Aorta (tissue), 5 donors: ENCODE measurements around the gene KLK14. TPM values are rescaled to one million over a fixed set of nuclear protein-coding genes. Genes with fewer than 3 reads are reported as not detected.

Experiments used
- ATAC-seq: fragments of 200-7000 bp; cut with Tn5 transposase; one replicate; pipeline ENCODE4 v1.9.1; 2022; ENCODE audit warnings: moderate library complexity; ENCODE audit not compliant: low FRiP score
- DNase-seq, 2 donors: peaks; one replicate each; pipeline ENCODE4 v3.0.0-alpha.2; 2020
- H3K27ac ChIP-seq, 2 donors: one replicate each; pipeline ENCODE4 v1.5.1; 2013; ENCODE audit warnings: low read length in 2 of 2, mild to moderate bottlenecking in 2 of 2, moderate library complexity in 2 of 2, control low read depth in 1 of 2, inconsistent platforms in 1 of 2, low read depth in 1 of 2
- H3K27me3 ChIP-seq, 2 donors: one replicate each; pipeline ENCODE4 v1.6.1; 2013; ENCODE audit warnings: control low read depth in 1 of 2, low read length in 1 of 2, mild to moderate bottlenecking in 1 of 2, moderate library complexity in 1 of 2; ENCODE audit not compliant: insufficient read depth in 2 of 2, control insufficient read depth in 1 of 2
- H3K36me3 ChIP-seq, 2 donors: one replicate each; pipeline ENCODE4 v1.6.1; 2013; ENCODE audit warnings: control low read depth in 1 of 2, low read length in 1 of 2, mild to moderate bottlenecking in 1 of 2; ENCODE audit not compliant: insufficient read depth in 2 of 2, control insufficient read depth in 1 of 2
- H3K4me1 ChIP-seq, 2 donors: one replicate each; pipeline ENCODE4 v1.6.1; 2013; ENCODE audit warnings: low read length in 2 of 2, control low read depth in 1 of 2, mild to moderate bottlenecking in 1 of 2, moderate library complexity in 1 of 2; ENCODE audit not compliant: insufficient read depth in 2 of 2, control insufficient read depth in 1 of 2
- H3K4me3 ChIP-seq, 2 donors: one replicate each; pipeline ENCODE4 v1.5.1; 2013; ENCODE audit warnings: low read length in 2 of 2, control low read depth in 1 of 2, mild to moderate bottlenecking in 1 of 2
- H3K9me3 ChIP-seq: one replicate; pipeline ENCODE4 v1.6.1; 2013; ENCODE audit warnings: mild to moderate bottlenecking, low read length; ENCODE audit not compliant: control insufficient read depth
- WGBS, 2 donors: extraction: QIAGEN DNeasy Blood & Tissue Kit; methylation state at CpG; one replicate each; pipeline ENCODE4 v1.1.7; 2013; 5-methylcytosine and 5-hydroxymethylcytosine counted together
- intact Hi-C, 2 donors: fragments of 100-400 bp; cut with DNase I; formaldehyde crosslinking; loops; one replicate each; pipeline versions ENCODE4 v1.14.2 to v1.15.0; 2022
- polyA plus RNA-seq, 2 donors: library from polyadenylated mRNA; stranded (reverse); fragments of 200-250 nt; gene quantifications; one replicate each; pipeline ENCODE4 v1.2.3, GENCODE V29; 2013
- total RNA-seq, 2 donors: library from RNA; stranded (reverse); fragmentation: NEBNext Ultra II Directional; extraction: Animal tissue kit (Norgen Biotek cat#: 25700); gene quantifications; one replicate each; pipeline ENCODE4 v1.2.1, GENCODE V29; 2021
- donor health status: healthy with polysubstance abuse.
- donor health status: Bipolar disorder and iron deficiency.
- donor health status: DM: no; HTN: no; CAD: no.
- donor health status: DM: no; HTN: no; CAD: no.
- donor health status: DM: yes; HTN: yes; CAD: no.

The KLK14 gene
- total and polyA plus RNA-seq, 4 donors: 0.10 to 0.71 (median 0.57) TPM; not detected in 1

GRCh38 chr19:51102991-51103390, 20.3 kb upstream of the KLK14 start:
- Histone ChIP-seq H3K27me3 (no peaks in the 10 kb centered on the region), H3K4me1 (no peaks in the 10 kb centered on the region), H3K4me3 (no peak overlapping the region), H3K27ac (no peak overlapping the region), H3K36me3 (peaks cover 0 to 4% of the 10 kb centered on the region in 2 donors), H3K9me3 (no peaks in the 10 kb centered on the region)
- 93 to 94% methylated on average over 7 of the region's 7 CpGs for WGBS, 2 donors
- ATAC-seq (no peak), DNase-seq (no peak)
- intact Hi-C loops: no loop called here

- H3K36me3 ChIP-seq: peaks cover 0 to 4% of the 10 kb centered on the region in 2 donors
Observed at GRCh38 chr19:51101171-51101865, 18.6 kb upstream of the KLK14 start.

DNA sequence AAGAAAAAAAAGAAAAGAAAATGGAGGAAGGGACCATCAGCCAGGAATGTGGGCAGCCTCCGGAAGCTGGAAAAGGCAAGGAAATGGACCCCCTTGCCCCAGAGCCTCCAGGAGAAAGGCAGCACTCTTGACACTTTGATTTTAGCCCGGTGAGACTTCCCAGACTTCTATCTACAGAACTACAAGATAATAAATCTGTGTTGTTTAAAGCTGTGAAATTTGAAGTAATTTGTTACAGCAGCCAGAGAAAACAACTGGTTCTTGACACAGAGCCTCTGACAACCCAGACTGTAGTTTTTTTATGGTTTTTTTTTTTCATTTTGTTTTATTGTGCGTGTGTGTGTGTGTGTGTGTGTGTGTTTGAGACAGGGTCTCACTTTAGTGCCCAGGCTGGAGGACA, 17.9 kb upstream of the KLK14 start:
- H3K27me3 ChIP-seq: no peaks in the 10 kb centered on the region
- H3K27ac ChIP-seq: no peak overlapping the region
- H3K36me3 ChIP-seq: peaks cover 0 to 4% of the 10 kb centered on the region in 2 donors
- intact Hi-C loops: no loop called here
- no peak overlapping the region for H3K4me3 ChIP-seq
- ATAC-seq (no peak), DNase-seq (no peak)
- H3K4me1 ChIP-seq: no peaks in the 10 kb centered on the region
- WGBS, 2 donors: 8 to 15% methylated on average over 3 of the region's 3 CpGs
- H3K9me3 ChIP-seq: no peaks in the 10 kb centered on the region

More at GRCh38 chr19:51101171-51101865, 18.6 kb upstream of the KLK14 start:
- no peak for ATAC-seq
- no peak overlapping the region for H3K27ac ChIP-seq
- no peak overlapping the region for H3K4me3 ChIP-seq
- H3K27me3 ChIP-seq: no peaks in the 10 kb centered on the region
- no peaks in the 10 kb centered on the region for H3K4me1 ChIP-seq
- no peaks in the 10 kb centered on the region for H3K9me3 ChIP-seq
- DNase-seq: no peak
- WGBS, 2 donors: 79 to 89% methylated on average over 5 of the region's 5 CpGs
- intact Hi-C loops: no loop called here

- no peaks in the 10 kb centered on the region for H3K4me1 ChIP-seq
- H3K9me3 ChIP-seq: no peaks in the 10 kb centered on the region
- H3K27me3 ChIP-seq: no peaks in the 10 kb centered on the region
- H3K27ac ChIP-seq: no peak overlapping the region
- 61 to 66% methylated on average over 22 of the region's 22 CpGs for WGBS, 2 donors
- peaks cover 0 to 1% of the 10 kb centered on the region in 2 donors for H3K36me3 ChIP-seq
- intact Hi-C loops: no loop called here
- no peak overlapping the region for H3K4me3 ChIP-seq
- ATAC-seq (no peak), DNase-seq (no peak)
Observed at GRCh38 chr19:51099047-51099382, 16.3 kb upstream of the KLK14 start.

DNA sequence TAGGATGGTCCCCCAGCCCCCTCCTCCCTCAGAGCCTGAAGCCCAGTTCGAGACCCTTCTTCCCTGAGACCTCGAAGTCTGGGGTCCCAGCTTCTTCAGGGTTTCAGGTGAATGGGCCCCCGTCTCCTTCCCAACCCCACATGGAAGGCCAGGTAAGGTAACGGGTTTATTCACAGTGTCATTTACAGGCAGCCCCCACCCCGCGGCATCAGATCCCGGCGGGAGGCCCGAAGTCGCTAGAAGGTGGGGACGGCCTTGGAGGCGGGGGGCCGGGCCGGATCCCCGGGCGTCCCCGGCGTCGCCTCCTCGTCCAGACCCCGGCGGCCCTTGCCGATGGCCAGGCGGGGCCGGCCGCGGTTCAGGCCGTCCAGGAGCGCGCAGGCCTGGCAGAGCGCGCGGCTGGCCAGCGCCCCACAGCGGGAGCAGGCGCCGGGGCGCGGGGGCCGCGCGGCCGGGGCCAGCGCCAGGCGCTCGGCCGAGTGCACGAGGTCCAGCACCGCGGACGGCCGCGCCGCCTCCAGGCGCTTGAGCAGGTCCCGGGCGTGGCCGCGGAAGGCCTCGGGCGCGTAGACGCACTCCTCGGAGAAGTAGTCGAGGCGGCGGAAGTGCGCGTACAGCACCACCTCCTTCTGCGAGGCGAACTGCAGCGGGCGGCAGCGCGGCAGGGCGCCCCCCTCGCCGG, 15.8 kb upstream of the KLK14 start:
- H3K9me3 ChIP-seq: no peaks in the 10 kb centered on the region
- no peak overlapping the region for H3K27ac ChIP-seq
- H3K4me3 ChIP-seq: no peak overlapping the region
- ATAC-seq: peak; percentile 59
- H3K27me3 ChIP-seq: no peaks in the 10 kb centered on the region
- WGBS, 2 donors: 59 to 64% methylated on average over 78 of the region's 78 CpGs
- H3K4me1 ChIP-seq: no peaks in the 10 kb centered on the region
- intact Hi-C loops: no loop called here
- no peaks in the 10 kb centered on the region for H3K36me3 ChIP-seq
- peak; percentile 65 to 82 for DNase-seq

DNA sequence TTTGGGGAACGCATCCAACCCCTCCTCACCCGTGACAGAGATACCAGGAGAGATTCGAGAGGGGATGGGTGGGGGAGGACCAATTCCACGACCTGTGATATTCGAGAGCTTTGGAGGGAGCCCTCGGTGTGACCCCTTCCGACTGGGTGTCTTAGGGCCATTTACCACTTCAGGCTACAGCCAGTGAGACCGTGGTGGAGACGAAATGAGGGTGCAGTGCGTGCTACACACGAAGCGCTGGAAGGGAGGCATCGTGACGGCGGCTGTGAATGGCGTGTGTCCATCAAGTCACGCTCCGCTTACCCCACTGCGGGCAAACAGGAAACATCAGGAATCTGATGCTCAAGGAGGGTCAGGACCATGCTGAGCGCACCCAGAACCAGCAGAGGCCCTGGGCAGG, 15.1 kb upstream of the KLK14 start:
- Histone ChIP-seq H3K36me3 (no peaks in the 10 kb centered on the region), H3K4me1 (no peaks in the 10 kb centered on the region), H3K9me3 (no peaks in the 10 kb centered on the region), H3K27me3 (no peaks in the 10 kb centered on the region), H3K4me3 (no peak overlapping the region), H3K27ac (no peak overlapping the region)
- 85 to 86% methylated on average over 20 of the region's 20 CpGs for WGBS, 2 donors
- ATAC-seq (no peak), DNase-seq (peak in 1 of 2 donors; percentile 51)
- intact Hi-C loops: no loop called here

DNA sequence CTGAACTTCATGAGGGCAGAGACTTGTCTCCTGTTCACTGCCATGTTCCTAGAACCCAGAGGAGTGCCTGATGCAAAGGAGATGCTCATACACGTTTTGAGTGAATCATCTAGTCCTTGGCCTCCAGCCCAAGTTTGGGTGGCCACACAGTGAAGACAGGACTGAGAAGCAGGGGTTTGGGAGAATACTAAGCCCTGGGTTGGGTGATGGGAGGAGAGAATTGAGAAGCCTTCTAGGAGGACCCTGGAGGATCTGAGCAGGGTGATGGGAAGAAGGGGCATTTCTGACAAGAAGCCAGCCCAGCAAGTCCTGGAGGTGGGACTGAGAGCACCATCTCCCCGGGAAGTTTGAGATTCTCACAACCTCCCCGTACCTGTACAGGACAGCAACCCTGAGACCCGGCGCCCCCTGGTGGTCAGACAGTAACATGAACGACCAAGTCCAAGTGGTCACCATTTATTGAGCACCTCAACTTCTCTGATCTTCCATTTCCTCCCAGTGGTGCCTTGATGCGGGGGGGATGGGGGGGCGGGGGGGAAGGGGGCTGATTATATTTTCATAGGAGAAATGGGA, 14.6 kb upstream of the KLK14 start:
- H3K4me1 ChIP-seq: no peaks in the 10 kb centered on the region
- 13 to 16% methylated on average over 8 of the region's 8 CpGs for WGBS, 2 donors
- intact Hi-C loops: no loop called here
- no peak for ATAC-seq
- peak; percentile 67 to 91 for DNase-seq
- no peak overlapping the region for H3K27ac ChIP-seq
- no peak overlapping the region for H3K4me3 ChIP-seq
- no peaks in the 10 kb centered on the region for H3K9me3 ChIP-seq
- no peaks in the 10 kb centered on the region for H3K36me3 ChIP-seq
- no peaks in the 10 kb centered on the region for H3K27me3 ChIP-seq

DNA sequence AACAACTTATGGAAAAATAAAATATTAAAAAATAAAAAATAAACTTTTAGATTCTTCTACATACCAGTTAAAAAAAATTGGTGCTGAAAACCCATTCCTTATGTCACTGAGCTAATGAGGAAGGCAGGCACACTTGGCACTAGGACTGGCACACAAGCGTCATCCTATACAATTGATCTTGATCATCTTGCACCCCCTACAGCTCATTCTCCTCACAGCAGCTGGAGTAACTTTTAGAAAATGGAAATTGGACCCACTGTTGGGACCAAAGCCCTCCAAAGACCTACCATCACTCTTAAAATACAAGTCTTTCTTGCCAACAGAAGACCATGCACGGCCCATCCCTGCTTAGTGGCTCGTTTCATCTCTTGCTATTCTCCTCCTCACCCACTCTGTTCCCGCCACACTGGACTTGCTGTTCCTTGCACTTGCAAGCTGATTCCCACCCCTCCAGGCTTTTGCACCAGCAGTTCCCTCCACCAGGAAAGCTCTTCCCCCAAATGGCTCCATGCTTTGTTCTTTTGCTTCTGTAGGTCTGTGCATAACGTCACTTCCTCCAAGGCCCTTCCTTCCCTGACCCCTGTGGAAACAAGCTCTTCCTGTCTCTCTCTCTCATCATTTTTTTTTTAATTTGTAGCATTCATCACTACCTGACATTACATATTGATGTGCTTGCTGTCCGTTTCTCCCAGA, 13.9 kb upstream of the KLK14 start:
- WGBS, 2 donors: 85 to 88% methylated on average over 6 of the region's 6 CpGs
- Histone ChIP-seq H3K9me3 (no peaks in the 10 kb centered on the region), H3K27ac (no peak overlapping the region), H3K4me3 (no peak overlapping the region), H3K27me3 (no peaks in the 10 kb centered on the region), H3K4me1 (no peaks in the 10 kb centered on the region), H3K36me3 (no peaks in the 10 kb centered on the region)
- no peak for ATAC-seq
- peak in 1 of 2 donors; percentile 65 for DNase-seq
- intact Hi-C loops: no loop called here
